H7 (cell line): ENCODE measurements around the gene CD1C. TPM values are rescaled to one million over a fixed set of nuclear protein-coding genes. Genes with fewer than 3 reads are reported as not detected.
"Not testable (repeated sequence)": the region's sequence is repeated elsewhere in the genome, so short reads cannot be mapped to it uniquely, and the experiment has no call there.

Experiments
- DNase-seq: peaks from one replicate; pipeline ENCODE4 v3.0.0; 2012
- H3K27me3 ChIP-seq: 2 replicates; pipeline ENCODE4 v1.6.0; 2011; ENCODE audit warnings: mild to moderate bottlenecking, low read length; ENCODE audit not compliant: control insufficient read depth, insufficient read depth
- H3K36me3 ChIP-seq: replicated peaks from 2 replicates; pipeline ENCODE4 v1.5.1; 2011; ENCODE audit warnings: low read length; ENCODE audit not compliant: control insufficient read depth, insufficient read depth
- H3K4me3 ChIP-seq: 2 replicates; pipeline ENCODE4 v1.5.1; 2011; ENCODE audit warnings: low read depth, mild to moderate bottlenecking, control low read depth, low read length, moderate library complexity; ENCODE audit not compliant: insufficient read depth
- total RNA-seq: library from RNA; depleted of rRNA; stranded (reverse); fragments of >200 nt; shearing (Covaris generic); gene quantifications from 2 replicates; pipeline ENCODE4 v1.2.3, GENCODE V29; 2014; rRNA removed

CD1C gene
- total RNA-seq, 1 experiment from 2014 or later = not detected

- no peaks in the 10 kb centered on the region for H3K36me3 ChIP-seq
- DNase-seq = no peak
- H3K4me3 ChIP-seq = no peak overlapping the region
- H3K27me3 ChIP-seq = no peaks in the 10 kb centered on the region
These were observed 44.9 kb downstream of the CD1C start for GRCh38 chr1:158334526-158335212.

- DNase-seq = no peak
- Histone ChIP-seq H3K4me3 (no peak overlapping the region), H3K36me3 (no peaks in the 10 kb centered on the region), H3K27me3 (no peaks in the 10 kb centered on the region)
These were observed 45.5 kb downstream of the CD1C start for GRCh38 chr1:158335213-158335532.

DNA sequence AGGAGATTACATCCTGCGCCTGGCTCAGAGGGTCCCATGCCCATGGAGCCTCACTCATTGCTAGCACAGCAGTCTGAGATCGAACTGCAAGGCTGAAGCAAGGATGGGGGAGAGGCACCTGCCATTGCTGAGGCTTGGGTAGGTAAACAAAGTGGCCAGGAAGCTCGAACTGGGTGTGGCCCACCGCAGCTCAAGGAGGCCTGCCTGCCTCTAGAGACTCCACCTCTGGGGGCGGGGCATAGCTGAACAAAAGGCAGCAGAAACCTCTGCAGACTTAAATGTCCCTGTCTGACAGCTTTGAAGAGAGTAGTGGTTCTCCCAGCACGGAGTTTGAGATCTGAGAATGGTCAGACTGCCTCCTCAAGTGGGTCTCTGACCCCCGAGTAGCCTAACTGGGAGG lies 46.7 kb downstream of the CD1C start:
- DNase-seq, H3K4me3 ChIP-seq, H3K27me3 ChIP-seq, H3K36me3 ChIP-seq: not testable (repeated sequence)

Other genes starting within 250 kb of the CD1C start
- gene CD1D, start 109.0 kb upstream of the CD1C start, total RNA-seq = 5.9 and 6.4 TPM in 2 replicates
- gene CD1A, start 35.5 kb upstream of the CD1C start, total RNA-seq = not detected in 2 replicates
- gene CD1B, start 41.6 kb downstream of the CD1C start, total RNA-seq = not detected in 2 replicates
- not detected in 2 replicates for gene CD1E, start 64.0 kb downstream of the CD1C start, total RNA-seq
- not detected in 2 replicates for gene OR10T2, start 109.5 kb downstream of the CD1C start, total RNA-seq
- not detected in 2 replicates for gene OR10K2, start 136.3 kb downstream of the CD1C start, total RNA-seq
- gene OR10K1, start 171.9 kb downstream of the CD1C start, total RNA-seq = not detected in 2 replicates
- not detected in 2 replicates for gene OR10R2, start 182.3 kb downstream of the CD1C start, total RNA-seq